ENCODE measurements around the gene PLEKHA1. TPM values are rescaled to one million over a fixed set of nuclear protein-coding genes. Genes with fewer than 3 reads are reported as not detected.

The PLEKHA1 gene
- total and polyA plus RNA-seq, 5 donors, result 15.7 to 42.8 (median 38.5) TPM

GRCh38 chr10:122422266-122422989 is 47.9 kb downstream of the PLEKHA1 start:
- H3K4me3 ChIP-seq (ENCODE audit: low read length), result no peak overlapping the region
- intact Hi-C loops (cut with DNase I), result no loop called here
- ATAC-seq (no peak), DNase-seq (no peak)
- H3K4me1 ChIP-seq (ENCODE audit: control insufficient read depth, insufficient read depth, low read length), result peaks cover 2% of the 10 kb centered on the region
- no peaks in the 10 kb centered on the region for H3K9me3 ChIP-seq (ENCODE audit: control insufficient read depth, low read length)
- WGBS, result 73% methylated on average over 5 of the region's 5 CpGs
- H3K27ac ChIP-seq (ENCODE audit: low read length), result no peak overlapping the region
- H3K27me3 ChIP-seq (ENCODE audit: control insufficient read depth, insufficient read depth), result no peaks in the 10 kb centered on the region

GRCh38 chr10:122424059-122424458 is 49.6 kb downstream of the PLEKHA1 start:
- 97% methylated on average over 2 of the region's 2 CpGs for WGBS
- no peak for DNase-seq
- peaks cover 2% of the 10 kb centered on the region for H3K4me1 ChIP-seq (ENCODE audit: control insufficient read depth, insufficient read depth, low read length)
- no peaks in the 10 kb centered on the region for H3K9me3 ChIP-seq (ENCODE audit: control insufficient read depth, low read length)
- no peak overlapping the region for H3K27ac ChIP-seq (ENCODE audit: low read length)
- no peak for ATAC-seq
- intact Hi-C loops (cut with DNase I), result no loop called here
- no peak overlapping the region for H3K4me3 ChIP-seq (ENCODE audit: low read length)
- no peaks in the 10 kb centered on the region for H3K27me3 ChIP-seq (ENCODE audit: control insufficient read depth, insufficient read depth)

GRCh38 chr10:122426829-122427228 is 52.3 kb downstream of the PLEKHA1 start:
- intact Hi-C loops (cut with DNase I), result no loop called here

GRCh38 chr10:122427280-122427679 is 52.8 kb downstream of the PLEKHA1 start:
- DNase-seq (no peak), ATAC-seq (no peak)
- intact Hi-C loops (cut with DNase I), result no loop called here
- H3K9me3 ChIP-seq (ENCODE audit: control insufficient read depth, low read length), result no peaks in the 10 kb centered on the region
- H3K4me3 ChIP-seq (ENCODE audit: low read length), result no peak overlapping the region
- H3K27ac ChIP-seq (ENCODE audit: low read length), result no peak overlapping the region
- no peaks in the 10 kb centered on the region for H3K4me1 ChIP-seq (ENCODE audit: control insufficient read depth, insufficient read depth, low read length)
- WGBS, result 49% methylated on average over 2 of the region's 2 CpGs
- H3K27me3 ChIP-seq (ENCODE audit: control insufficient read depth, insufficient read depth), result no peaks in the 10 kb centered on the region

More at GRCh38 chr10:122426829-122427228, 52.3 kb downstream of the PLEKHA1 start:
- H3K9me3 ChIP-seq (ENCODE audit: control insufficient read depth, low read length), result no peaks in the 10 kb centered on the region
- no peak overlapping the region for H3K4me3 ChIP-seq (ENCODE audit: low read length)
- no peaks in the 10 kb centered on the region for H3K4me1 ChIP-seq (ENCODE audit: control insufficient read depth, insufficient read depth, low read length)
- DNase-seq, result no peak
- H3K27ac ChIP-seq (ENCODE audit: low read length), result no peak overlapping the region
- H3K27me3 ChIP-seq (ENCODE audit: control insufficient read depth, insufficient read depth), result no peaks in the 10 kb centered on the region
- WGBS, result 83% methylated on average over 6 of the region's 6 CpGs
- no peak for ATAC-seq

GRCh38 chr10:122435212-122435827 is 60.8 kb downstream of the PLEKHA1 start:
- H3K27ac ChIP-seq (ENCODE audit: low read length), result no peak overlapping the region
- peaks cover 2% of the 10 kb centered on the region for H3K9me3 ChIP-seq (ENCODE audit: control insufficient read depth, low read length)
- no peaks in the 10 kb centered on the region for H3K27me3 ChIP-seq (ENCODE audit: control insufficient read depth, insufficient read depth)
- H3K4me3 ChIP-seq (ENCODE audit: low read length), result no peak overlapping the region
- no peaks in the 10 kb centered on the region for H3K4me1 ChIP-seq (ENCODE audit: control insufficient read depth, insufficient read depth, low read length)
- intact Hi-C loops (cut with DNase I), result loop anchor here in 3 of 4 donors (5.0 to 10.0 kb wide), 4 partner anchors 91 to 138 kb away; partner anchors contain the start of gene DMBT1 (in 1 of the 3)
- no peak for ATAC-seq
- no peak for DNase-seq
- 31% methylated on average over 3 of the region's 3 CpGs for WGBS

GRCh38 chr10:122441961-122442360 is 67.5 kb downstream of the PLEKHA1 start:
- DNase-seq, result no peak
- Histone ChIP-seq H3K27me3 (ENCODE audit: control insufficient read depth, insufficient read depth) (no peaks in the 10 kb centered on the region), H3K4me3 (ENCODE audit: low read length) (no peak overlapping the region), H3K27ac (ENCODE audit: low read length) (no peak overlapping the region), H3K9me3 (ENCODE audit: control insufficient read depth, low read length) (peaks cover 3% of the 10 kb centered on the region), H3K4me1 (ENCODE audit: control insufficient read depth, insufficient read depth, low read length) (no peaks in the 10 kb centered on the region)
- WGBS, result 76% methylated on average over 7 of the region's 7 CpGs
- ATAC-seq, result peak in 1 of 2 donors; percentile 31
- intact Hi-C loops (cut with DNase I), result loop anchor here in 3 of 4 donors (5.0 to 10.0 kb wide), 3 partner anchors 120 to 263 kb away; partner anchors contain the start of gene DMBT1 (in 2 of the 3)

GRCh38 chr10:122445469-122445868 is 71.0 kb downstream of the PLEKHA1 start:
- WGBS, result 93% methylated on average over 1 of the region's 1 CpG
- intact Hi-C loops (cut with DNase I), result loop anchor here in 2 of 4 donors (10.0 kb wide), 2 partner anchors 119 to 259 kb away; partner anchors contain the start of gene DMBT1 (in 1 of the 2)

GRCh38 chr10:122445904-122446303 is 71.4 kb downstream of the PLEKHA1 start:
- Histone ChIP-seq H3K27ac (ENCODE audit: low read length) (no peak overlapping the region), H3K4me1 (ENCODE audit: control insufficient read depth, insufficient read depth, low read length) (peaks cover 2% of the 10 kb centered on the region), H3K27me3 (ENCODE audit: control insufficient read depth, insufficient read depth) (no peaks in the 10 kb centered on the region), H3K4me3 (ENCODE audit: low read length) (no peak overlapping the region), H3K9me3 (ENCODE audit: control insufficient read depth, low read length) (no peaks in the 10 kb centered on the region)
- intact Hi-C loops (cut with DNase I), result loop anchor here in 2 of 4 donors (10.0 kb wide), 2 partner anchors 119 to 259 kb away; partner anchors contain the start of gene DMBT1 (in 1 of the 2)
- ATAC-seq, result peak in 1 of 2 donors; percentile 41
- DNase-seq, result no peak

More at GRCh38 chr10:122445469-122445868, 71.0 kb downstream of the PLEKHA1 start:
- Histone ChIP-seq H3K4me1 (ENCODE audit: control insufficient read depth, insufficient read depth, low read length) (peaks cover 2% of the 10 kb centered on the region), H3K27me3 (ENCODE audit: control insufficient read depth, insufficient read depth) (no peaks in the 10 kb centered on the region), H3K4me3 (ENCODE audit: low read length) (no peak overlapping the region), H3K27ac (ENCODE audit: low read length) (no peak overlapping the region), H3K9me3 (ENCODE audit: control insufficient read depth, low read length) (no peaks in the 10 kb centered on the region)
- ATAC-seq (no peak), DNase-seq (no peak)

GRCh38 chr10:122446668-122447423 is 72.3 kb downstream of the PLEKHA1 start:
- H3K27me3 ChIP-seq (ENCODE audit: control insufficient read depth, insufficient read depth), result no peaks in the 10 kb centered on the region
- H3K9me3 ChIP-seq (ENCODE audit: control insufficient read depth, low read length), result no peaks in the 10 kb centered on the region
- intact Hi-C loops (cut with DNase I), result loop anchor here in 2 of 4 donors (10.0 kb wide), 2 partner anchors 118 to 258 kb away; partner anchors contain the start of gene DMBT1 (in 1 of the 2)
- H3K4me1 ChIP-seq (ENCODE audit: control insufficient read depth, insufficient read depth, low read length), result peaks cover 2% of the 10 kb centered on the region
- 56% methylated on average over 2 of the region's 2 CpGs for WGBS
- ATAC-seq (peak; percentile 60 to 62), DNase-seq (no peak)
- no peak overlapping the region for H3K4me3 ChIP-seq (ENCODE audit: low read length)
- no peak overlapping the region for H3K27ac ChIP-seq (ENCODE audit: low read length)

- DNase-seq (no peak), ATAC-seq (no peak)
- H3K4me3 ChIP-seq (ENCODE audit: low read length), result no peak overlapping the region
- no peak overlapping the region for H3K27ac ChIP-seq (ENCODE audit: low read length)
- peaks cover 2% of the 10 kb centered on the region for H3K4me1 ChIP-seq (ENCODE audit: control insufficient read depth, insufficient read depth, low read length)
- no peaks in the 10 kb centered on the region for H3K9me3 ChIP-seq (ENCODE audit: control insufficient read depth, low read length)
- no peaks in the 10 kb centered on the region for H3K27me3 ChIP-seq (ENCODE audit: control insufficient read depth, insufficient read depth)
- intact Hi-C loops (cut with DNase I), result loop anchor here in 2 of 4 donors (10.0 kb wide), 2 partner anchors 116 to 256 kb away; partner anchors contain the start of gene DMBT1 (in 1 of the 2)
- 93% methylated on average over 3 of the region's 3 CpGs for WGBS
Measured at GRCh38 chr10:122448600-122448999, 74.1 kb downstream of the PLEKHA1 start.
